ENCODE results near the gene ACTRT1.
A peak's percentile ranks its signal among the peaks of the same experiment; 100 is the strongest.

DNA sequence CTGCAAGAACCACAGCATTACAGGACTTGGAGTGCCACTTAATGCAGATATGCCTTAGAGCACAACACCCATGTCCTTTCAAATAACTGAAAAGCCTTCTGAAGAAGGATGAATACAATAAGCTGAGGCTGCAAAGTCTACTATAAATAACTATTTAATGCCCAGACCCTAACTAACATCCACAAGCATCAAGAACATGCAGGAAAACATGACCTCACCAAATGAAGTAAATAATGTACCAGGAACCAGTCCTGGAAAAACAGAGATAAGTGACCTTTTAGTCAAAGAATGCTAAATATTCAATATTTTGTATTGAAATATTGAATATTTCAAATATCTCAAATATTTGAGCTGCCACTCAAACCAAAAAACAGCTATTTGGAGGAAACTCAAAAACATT, 16.9 kb downstream of the ACTRT1 start:
- TF ChIP-seq, protein P1, sequence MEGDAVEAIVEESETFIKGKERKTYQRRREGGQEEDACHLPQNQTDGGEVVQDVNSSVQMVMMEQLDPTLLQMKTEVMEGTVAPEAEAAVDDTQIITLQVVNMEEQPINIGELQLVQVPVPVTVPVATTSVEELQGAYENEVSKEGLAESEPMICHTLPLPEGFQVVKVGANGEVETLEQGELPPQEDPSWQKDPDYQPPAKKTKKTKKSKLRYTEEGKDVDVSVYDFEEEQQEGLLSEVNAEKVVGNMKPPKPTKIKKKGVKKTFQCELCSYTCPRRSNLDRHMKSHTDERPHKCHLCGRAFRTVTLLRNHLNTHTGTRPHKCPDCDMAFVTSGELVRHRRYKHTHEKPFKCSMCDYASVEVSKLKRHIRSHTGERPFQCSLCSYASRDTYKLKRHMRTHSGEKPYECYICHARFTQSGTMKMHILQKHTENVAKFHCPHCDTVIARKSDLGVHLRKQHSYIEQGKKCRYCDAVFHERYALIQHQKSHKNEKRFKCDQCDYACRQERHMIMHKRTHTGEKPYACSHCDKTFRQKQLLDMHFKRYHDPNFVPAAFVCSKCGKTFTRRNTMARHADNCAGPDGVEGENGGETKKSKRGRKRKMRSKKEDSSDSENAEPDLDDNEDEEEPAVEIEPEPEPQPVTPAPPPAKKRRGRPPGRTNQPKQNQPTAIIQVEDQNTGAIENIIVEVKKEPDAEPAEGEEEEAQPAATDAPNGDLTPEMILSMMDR (IDR thresholded peaks at IDR 0.05; ENCODE audit: extremely low read depth in 1 of 2, insufficient read depth in 1 of 2, low read depth in 1 of 2, low read length in 2 of 2), result no peak
- no peak for TF ChIP-seq MYC (IDR thresholded peaks at IDR 0.05; ENCODE audit: low read depth, low read length)
- no peak for TF ChIP-seq POLR2AphosphoS5 (IDR thresholded peaks at IDR 0.05; ENCODE audit: insufficient read depth, low read depth, low read length)
- no peak for TF ChIP-seq POLR2A (IDR thresholded peaks at IDR 0.05; ENCODE audit: low read depth, low read length)
- peak; percentile 72 for TF ChIP-seq JUN (IDR thresholded peaks at IDR 0.05; ENCODE audit: borderline replicate concordance, insufficient read depth, insufficient read length, low read depth)
- no peak for TF ChIP-seq EZH2 (IDR thresholded peaks at IDR 0.05; ENCODE audit: borderline replicate concordance, low read depth, low read length, severe bottlenecking)
- TF ChIP-seq, protein P2, sequence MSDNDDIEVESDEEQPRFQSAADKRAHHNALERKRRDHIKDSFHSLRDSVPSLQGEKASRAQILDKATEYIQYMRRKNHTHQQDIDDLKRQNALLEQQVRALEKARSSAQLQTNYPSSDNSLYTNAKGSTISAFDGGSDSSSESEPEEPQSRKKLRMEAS (IDR thresholded peaks at IDR 0.05; ENCODE audit: insufficient read depth, insufficient read length), result no peak
- TF ChIP-seq GATA2 (IDR thresholded peaks at IDR 0.05; ENCODE audit: insufficient read depth, insufficient read length, low read depth, low read length), result peak; percentile 47

Data from endothelial cell of umbilical vein (primary cell).